ENCODE results near the gene SAMD4B. TPM values are rescaled to one million over a fixed set of nuclear protein-coding genes. Genes with fewer than 3 reads are reported as not detected.

Gene SAMD4B
- total RNA-seq, 1 donor from 2014 or later: 19.2 TPM

- no peak for DNase-seq (ENCODE audit: low read depth)
- Histone ChIP-seq H3K27me3 (ENCODE audit: control insufficient read depth, insufficient read depth, low read length) (no peaks in the 10 kb centered on the region), H3K36me3 (ENCODE audit: control insufficient read depth, insufficient read depth, low read length) (peaks cover 8% of the 10 kb centered on the region), H3K4me3 (ENCODE audit: low read depth, low read length) (no peak overlapping the region)
- FAIRE-seq: peak; percentile 73
- TF ChIP-seq CTCF (IDR thresholded peaks at IDR 0.05; ENCODE audit: insufficient read depth, low read length, severe bottlenecking): no peak
Observed at GRCh38 chr19:39347332-39348164, 5.3 kb downstream of the SAMD4B start.

DNA sequence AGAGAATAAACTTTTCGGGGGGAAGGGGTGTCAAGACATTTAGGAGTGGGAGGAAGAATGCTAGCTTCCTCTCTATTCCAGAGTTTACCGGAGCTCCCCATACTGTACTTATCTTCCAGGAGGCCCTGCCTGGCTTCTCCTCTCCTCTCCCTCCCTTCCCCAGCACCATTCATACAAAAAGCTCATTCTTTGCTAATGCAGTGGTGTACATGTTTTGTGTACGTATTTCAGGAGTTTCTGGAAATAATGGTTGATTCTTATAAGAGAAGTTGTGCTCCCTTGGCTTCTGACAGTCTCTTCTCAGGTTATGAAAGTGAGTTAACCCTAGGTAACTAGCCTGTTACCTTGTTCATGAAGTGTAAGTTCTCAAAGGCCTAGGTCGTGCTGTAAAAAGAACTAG lies 7.1 kb downstream of the SAMD4B start:
- FAIRE-seq (no peak), DNase-seq (ENCODE audit: low read depth) (no peak)
- Histone ChIP-seq H3K4me3 (ENCODE audit: low read depth, low read length) (no peak overlapping the region), H3K36me3 (ENCODE audit: control insufficient read depth, insufficient read depth, low read length) (peaks cover 13% of the 10 kb centered on the region), H3K27me3 (ENCODE audit: control insufficient read depth, insufficient read depth, low read length) (no peaks in the 10 kb centered on the region)
- TF ChIP-seq CTCF (IDR thresholded peaks at IDR 0.05; ENCODE audit: insufficient read depth, low read length, severe bottlenecking): no peak

GRCh38 chr19:39350156-39350555 lies 7.9 kb downstream of the SAMD4B start:
- Histone ChIP-seq H3K4me3 (ENCODE audit: low read depth, low read length) (no peak overlapping the region), H3K27me3 (ENCODE audit: control insufficient read depth, insufficient read depth, low read length) (no peaks in the 10 kb centered on the region), H3K36me3 (ENCODE audit: control insufficient read depth, insufficient read depth, low read length) (peaks cover 13% of the 10 kb centered on the region)
- TF ChIP-seq CTCF (IDR thresholded peaks at IDR 0.05; ENCODE audit: insufficient read depth, low read length, severe bottlenecking): no peak
- FAIRE-seq: no peak
- no peak for DNase-seq (ENCODE audit: low read depth)

DNA sequence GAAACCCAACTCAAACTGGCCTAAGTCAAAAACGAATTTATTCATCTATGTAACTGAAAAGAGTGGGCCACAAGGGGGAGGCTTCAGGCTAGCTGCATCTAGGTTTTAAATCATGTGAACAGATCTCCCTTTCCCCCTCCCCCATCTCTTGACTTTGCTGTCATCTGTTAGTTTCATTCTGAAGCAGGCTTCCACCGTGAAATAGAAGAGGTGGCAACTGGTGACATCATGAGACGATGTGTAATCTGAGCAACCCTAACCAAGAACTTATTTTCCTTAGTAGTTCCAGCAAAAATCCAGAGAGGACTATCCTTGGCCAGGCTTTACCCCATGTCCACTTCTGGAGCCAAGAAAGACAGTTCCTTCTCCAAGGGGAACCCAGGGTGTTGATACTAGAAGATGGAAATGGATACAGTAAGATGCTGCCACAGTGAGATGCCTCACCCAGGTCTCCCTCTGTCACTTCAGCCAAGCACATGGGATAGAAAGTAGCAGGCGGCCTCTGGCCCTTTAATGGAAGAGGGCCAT lies 9.4 kb downstream of the SAMD4B start:
- DNase-seq (ENCODE audit: low read depth): no peak

DNA sequence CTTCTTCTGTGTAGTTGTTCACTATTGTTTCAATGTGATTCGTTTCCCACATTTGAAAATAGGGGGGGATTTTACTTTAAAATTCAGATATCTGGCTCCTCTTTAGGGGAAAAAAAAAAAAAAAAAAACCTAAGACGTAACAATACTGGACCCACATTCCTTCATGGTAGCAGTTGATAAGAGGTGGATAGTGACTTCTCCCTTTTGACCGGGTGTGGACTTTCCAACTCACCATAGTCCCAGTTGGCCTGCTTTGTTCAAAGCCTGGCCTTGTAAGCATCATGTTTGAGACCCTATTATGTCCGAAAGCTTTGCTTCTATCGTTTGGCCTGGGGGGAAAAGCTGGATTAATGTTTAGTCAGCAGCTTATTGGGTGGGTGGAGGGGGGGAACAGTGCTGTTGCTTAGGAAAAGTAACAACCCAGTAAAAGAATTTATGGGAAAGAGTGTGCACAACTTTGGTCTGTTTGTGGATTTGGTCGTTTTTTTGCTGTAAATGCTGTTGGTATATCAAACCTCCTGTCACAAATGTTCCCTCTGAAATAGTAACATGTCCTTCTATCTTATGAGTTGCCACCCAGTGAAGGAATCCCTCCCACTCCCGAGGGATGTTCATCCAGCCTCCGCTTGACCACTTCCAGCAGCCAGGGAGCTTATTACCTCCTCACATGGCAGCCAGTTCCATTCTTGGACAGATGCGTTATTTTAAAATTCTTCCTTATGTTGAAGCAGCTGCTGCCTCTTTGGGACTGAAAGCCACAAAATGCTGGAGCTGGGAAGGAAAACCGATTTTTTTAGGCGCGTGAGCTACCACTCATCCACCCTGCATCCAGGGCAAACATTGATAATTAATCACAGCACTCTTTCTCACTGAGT lies 10.4 kb downstream of the SAMD4B start:
- H3K4me3 ChIP-seq (ENCODE audit: low read depth, low read length): no peak overlapping the region
- FAIRE-seq: no peak
- H3K27me3 ChIP-seq (ENCODE audit: control insufficient read depth, insufficient read depth, low read length): no peaks in the 10 kb centered on the region
- no peak for DNase-seq (ENCODE audit: low read depth)
- TF ChIP-seq CTCF (IDR thresholded peaks at IDR 0.05; ENCODE audit: insufficient read depth, low read length, severe bottlenecking): no peak
- peaks cover 24% of the 10 kb centered on the region for H3K36me3 ChIP-seq (ENCODE audit: control insufficient read depth, insufficient read depth, low read length)

More for the DNA sequence above, 9.4 kb downstream of the SAMD4B start:
- no peak for TF ChIP-seq CTCF (IDR thresholded peaks at IDR 0.05; ENCODE audit: insufficient read depth, low read length, severe bottlenecking)
- peak; percentile 66 for FAIRE-seq
- peaks cover 15% of the 10 kb centered on the region for H3K36me3 ChIP-seq (ENCODE audit: control insufficient read depth, insufficient read depth, low read length)
- H3K27me3 ChIP-seq (ENCODE audit: control insufficient read depth, insufficient read depth, low read length): no peaks in the 10 kb centered on the region
- no peak overlapping the region for H3K4me3 ChIP-seq (ENCODE audit: low read depth, low read length)

Measured in bronchial epithelial cell (primary cell).